Suprapubic skin (tissue), 4 donors: ENCODE results near the gene CXXC5.
"Not testable (repeated sequence)": the region's sequence is repeated elsewhere in the genome, so short reads cannot be mapped to it uniquely, and the experiment has no call there.

ENCODE experiments used
- CTCF ChIP-seq, 2 donors: fragments of 200-600 bp in 1 of 2; fragments of 450-650 bp in 1 of 2; sonication (generic) in 1 of 2; IDR thresholded peaks; one replicate each; pipeline ENCODE4 v1.5.1; 2016 to 2019; ENCODE audit warnings: antibody characterized with exemption in 2 of 2, mild to moderate bottlenecking in 1 of 2, moderate library complexity in 1 of 2
- EP300 ChIP-seq: sonication (generic); formaldehyde crosslinking; IDR thresholded peaks from one replicate; pipeline ENCODE4 v1.6.1; 2017; ENCODE audit warnings: antibody characterized with exemption
- POLR2A ChIP-seq, 2 donors: fragments of 450-650 bp; IDR thresholded peaks; one replicate each; pipeline ENCODE4 v1.6.1; 2017; ENCODE audit warnings: antibody characterized with exemption in 2 of 2, mild to moderate bottlenecking in 2 of 2, moderate library complexity in 2 of 2
- POLR2AphosphoS5 ChIP-seq, 3 donors: sonication (generic); formaldehyde crosslinking; IDR thresholded peaks; one replicate each; pipeline ENCODE4 v1.6.1; 2017; ENCODE audit warnings: antibody characterized with exemption in 3 of 3

GRCh38 chr5:139727615-139728014 is 79.5 kb downstream of the CXXC5 start:
- not testable (repeated sequence) for TF ChIP-seq POLR2A (IDR thresholded peaks at IDR 0.05); CTCF (IDR thresholded peaks at IDR 0.05); POLR2AphosphoS5 (IDR thresholded peaks at IDR 0.05); EP300
